CD14-positive monocyte (primary cell): ENCODE results near the gene PHOSPHO1. TPM values are rescaled to one million over a fixed set of nuclear protein-coding genes. Genes with fewer than 3 reads are reported as not detected.

Experiments
- DNase-seq, 3 donors: peaks; one replicate each; pipeline ENCODE4 v3.0.0-alpha.2; 2011 to 2022
- H2AFZ ChIP-seq: 2 replicates; pipeline ENCODE4 v1.6.0; 2012; ENCODE audit warnings: mild to moderate bottlenecking, low read depth, low read length, inconsistent platforms; ENCODE audit not compliant: insufficient read depth, poor library complexity, severe bottlenecking
- H3K27ac ChIP-seq, 2 donors: 1 replicate in 1 of 2; 2 replicates in 1 of 2; pipeline ENCODE4 v1.5.1; 2012 to 2013; ENCODE audit warnings: low read length in 2 of 2, control low read depth in 1 of 2, inconsistent platforms in 1 of 2, low read depth in 1 of 2, mild to moderate bottlenecking in 1 of 2
- H3K27me3 ChIP-seq, 2 donors: one replicate each; pipeline versions ENCODE4 v1.6.0 to v1.6.1; 2011 to 2013; ENCODE audit warnings: low read length in 2 of 2; ENCODE audit not compliant: control insufficient read depth in 2 of 2, insufficient read depth in 2 of 2
- H3K36me3 ChIP-seq, 2 donors: replicated peaks in 1 of 2; 1 replicate in 1 of 2; 2 replicates in 1 of 2; pipeline versions ENCODE4 v1.5.1 to v1.6.1; 2012 to 2013; ENCODE audit warnings: low read length in 2 of 2, control low read depth in 1 of 2, inconsistent platforms in 1 of 2, mild to moderate bottlenecking in 1 of 2; ENCODE audit not compliant: insufficient read depth in 2 of 2, control insufficient read depth in 1 of 2
- H3K4me1 ChIP-seq, 2 donors: 1 replicate in 1 of 2; 2 replicates in 1 of 2; pipeline versions ENCODE4 v1.5.1 to v1.6.1; 2012 to 2013; ENCODE audit warnings: low read length in 2 of 2, control low read depth in 1 of 2, inconsistent platforms in 1 of 2, mild to moderate bottlenecking in 1 of 2, moderate library complexity in 1 of 2; ENCODE audit not compliant: insufficient read depth in 2 of 2, control insufficient read depth in 1 of 2
- H3K4me2 ChIP-seq: replicated peaks from 2 replicates; pipeline ENCODE3; 2012; ENCODE audit warnings: low read length, moderate library complexity, mild to moderate bottlenecking; ENCODE audit not compliant: poor library complexity, severe bottlenecking; ENCODE audit errors: extremely low read depth
- H3K4me3 ChIP-seq, 3 experiments: fragments of 200-600 bp in 1 of 3; sonication (generic) in 1 of 3; replicated peaks in 1 of 3; 1 replicate in 2 of 3; 2 replicates in 1 of 3; pipeline ENCODE4 v1.5.1; 2011 to 2013; ENCODE audit warnings: low read length in 3 of 3, mild to moderate bottlenecking in 3 of 3, control low read depth in 2 of 3, low read depth in 2 of 3, inconsistent platforms in 1 of 3, moderate library complexity in 1 of 3
- H3K79me2 ChIP-seq: 2 replicates; pipeline ENCODE4 v1.6.0; 2012; ENCODE audit warnings: mild to moderate bottlenecking, control low read depth, inconsistent platforms, low read length, moderate library complexity; ENCODE audit not compliant: insufficient read depth
- H3K9ac ChIP-seq: 2 replicates; pipeline ENCODE4 v1.6.0; 2017; ENCODE audit warnings: low read length, mild to moderate bottlenecking; ENCODE audit not compliant: insufficient read depth, poor library complexity, severe bottlenecking
- H3K9me3 ChIP-seq, 2 donors: replicated peaks in 1 of 2; 1 replicate in 1 of 2; 2 replicates in 1 of 2; pipeline versions ENCODE4 v1.5.1 to v1.6.1; 2012 to 2013; ENCODE audit warnings: low read length in 2 of 2, control low read depth in 1 of 2; ENCODE audit not compliant: control insufficient read depth in 1 of 2, insufficient read depth in 1 of 2
- H4K20me1 ChIP-seq: 2 replicates; pipeline ENCODE4 v1.6.0; 2012; ENCODE audit warnings: mild to moderate bottlenecking, low read length, control low read depth, moderate library complexity; ENCODE audit not compliant: insufficient read depth
- H3K27ac Mint-ChIP-seq, 7 donors: one replicate each; pipeline ENCODE4 v1.8.0; 2020; ENCODE audit warnings: mild to moderate bottlenecking in 7 of 7, mixed read lengths in 7 of 7, moderate library complexity in 6 of 7, inconsistent platforms in 2 of 7
- H3K27me3 Mint-ChIP-seq, 3 donors: one replicate each; pipeline ENCODE4 v1.8.0; 2021 to 2022; ENCODE audit warnings: low read depth in 3 of 3, mild to moderate bottlenecking in 3 of 3, mixed read lengths in 3 of 3, moderate library complexity in 3 of 3, inconsistent platforms in 1 of 3
- H3K36me3 Mint-ChIP-seq, 2 donors: one replicate each; pipeline ENCODE4 v1.8.0; 2020; ENCODE audit warnings: mixed read lengths in 2 of 2, inconsistent platforms in 1 of 2, mild to moderate bottlenecking in 1 of 2
- H3K4me1 Mint-ChIP-seq: one replicate; pipeline ENCODE4 v1.8.0; 2020; ENCODE audit warnings: mild to moderate bottlenecking, mixed read lengths
- H3K4me3 Mint-ChIP-seq, 2 donors: one replicate each; pipeline ENCODE4 v1.8.0; 2020; ENCODE audit warnings: mild to moderate bottlenecking in 2 of 2, mixed read lengths in 2 of 2, moderate library complexity in 1 of 2
- H3K9me3 Mint-ChIP-seq, 7 donors: one replicate each; pipeline ENCODE4 v1.8.0; 2020 to 2022; ENCODE audit warnings: mixed read lengths in 7 of 7, mild to moderate bottlenecking in 6 of 7, moderate library complexity in 6 of 7, inconsistent platforms in 2 of 7
- CTCF ChIP-seq: fragments of 200-600 bp; IDR thresholded peaks from one replicate; pipeline ENCODE4 v1.8.0; 2022; ENCODE audit warnings: antibody characterized with exemption, mild to moderate bottlenecking
- WGBS: methylation state at CpG from one replicate; pipeline ENCODE4 v1.1.5; 2013; ENCODE audit warnings: missing lambda C conversion rate; ENCODE audit not compliant: insufficient coverage; 5-methylcytosine and 5-hydroxymethylcytosine counted together
- intact Hi-C, 2 donors: fragments of 100-400 bp; cut with micrococcal nuclease; formaldehyde crosslinking; loops; one replicate each; pipeline versions ENCODE4 v1.15.0 to v1.15.1; 2023
- polyA plus RNA-seq, 3 donors: library from polyadenylated mRNA; depleted of rRNA in 1 of 3; unstranded in 2 of 3; stranded (reverse) in 1 of 3; fragments of 300-500 nt in 2 of 3; fragments of >200 nt in 1 of 3; fragmentation: Illumina TruSeq in 2 of 3; gene quantifications; 1 replicate in 2 of 3; 2 replicates in 1 of 3; pipeline ENCODE4 v1.2.3, GENCODE V29; 2012 to 2021

Gene PHOSPHO1
- polyA plus RNA-seq, 3 donors = 0.51 to 1.4 (median 0.61) TPM

DNA sequence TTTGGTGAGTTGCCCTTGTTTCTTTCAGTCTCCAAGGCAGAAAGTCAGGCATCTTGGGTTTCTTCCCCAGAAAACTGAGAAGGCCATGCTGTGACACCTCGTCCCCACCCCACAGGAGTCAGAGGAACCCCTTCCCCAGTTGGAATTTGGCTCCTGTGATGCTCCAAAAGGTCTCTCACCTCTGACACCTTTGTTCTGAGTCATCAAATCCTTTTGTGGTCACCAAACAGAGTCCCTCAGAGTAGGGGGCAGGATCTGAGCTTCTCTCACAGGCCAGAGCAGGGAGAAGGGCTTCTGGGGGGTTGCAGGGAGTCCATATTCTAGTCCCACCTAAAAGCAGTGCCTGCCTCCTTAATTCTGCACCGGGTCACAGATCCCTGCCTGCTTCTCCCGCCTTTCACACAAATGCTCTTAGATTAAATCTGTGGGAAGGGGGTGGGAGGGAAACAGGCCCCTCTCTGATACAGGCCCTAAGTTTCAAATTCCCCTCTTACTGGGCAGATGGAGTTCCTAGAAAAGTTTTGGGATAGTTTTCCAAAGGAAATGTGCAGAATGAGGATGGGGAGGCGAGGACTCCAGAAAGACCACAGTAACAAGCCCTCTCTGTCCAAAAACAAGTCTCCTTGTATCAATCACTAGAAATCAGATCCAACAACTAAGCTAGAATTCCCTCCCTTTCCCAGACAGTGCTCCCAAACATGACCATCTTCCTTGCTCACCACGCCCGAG is 1.3 kb downstream of the PHOSPHO1 start:
- H3K79me2 ChIP-seq = no peaks in the 10 kb centered on the region
- Mint-ChIP-seq H3K4me3 (peak overlapping the region; percentile 35 to 92), H3K36me3 (peaks cover 8 to 17% of the 10 kb centered on the region in 2 donors), H3K27me3 (peaks cover 46 to 73% (median 62%) of the 10 kb centered on the region in 3 donors), H3K9me3 (peaks cover 0 to 13% (median 6%) of the 10 kb centered on the region in 7 donors), H3K27ac (peak overlapping the region in 2 of 7 donors; percentile 13 to 17), H3K4me1 (peaks cover 42% of the 10 kb centered on the region)
- H3K36me3 ChIP-seq = no peaks in the 10 kb centered on the region
- no peak for DNase-seq
- peak overlapping the region in 1 of 3 experiments; percentile 81 for H3K4me3 ChIP-seq
- 93% methylated on average over 2 of the region's 6 CpGs for whole genome bisulfite sequencing
- intact Hi-C loops = loop anchor here in 1 of 2 donors (5.0 kb wide), 1 partner anchor 63 kb away; no protein-coding TSS in a partner anchor
- H2AFZ ChIP-seq = no peak overlapping the region
- H3K4me2 ChIP-seq = peak overlapping the region; percentile 91
- no peak for TF ChIP-seq CTCF
- peaks cover 21 to 57% of the 10 kb centered on the region in 2 donors for H3K27me3 ChIP-seq
- no peak overlapping the region for H3K9ac ChIP-seq
- H3K4me1 ChIP-seq = peaks cover 28 to 47% of the 10 kb centered on the region in 2 donors
- H3K27ac ChIP-seq = no peak overlapping the region
- peaks cover 0 to 5% of the 10 kb centered on the region in 2 donors for H3K9me3 ChIP-seq
- H4K20me1 ChIP-seq = peaks cover 18% of the 10 kb centered on the region

DNA sequence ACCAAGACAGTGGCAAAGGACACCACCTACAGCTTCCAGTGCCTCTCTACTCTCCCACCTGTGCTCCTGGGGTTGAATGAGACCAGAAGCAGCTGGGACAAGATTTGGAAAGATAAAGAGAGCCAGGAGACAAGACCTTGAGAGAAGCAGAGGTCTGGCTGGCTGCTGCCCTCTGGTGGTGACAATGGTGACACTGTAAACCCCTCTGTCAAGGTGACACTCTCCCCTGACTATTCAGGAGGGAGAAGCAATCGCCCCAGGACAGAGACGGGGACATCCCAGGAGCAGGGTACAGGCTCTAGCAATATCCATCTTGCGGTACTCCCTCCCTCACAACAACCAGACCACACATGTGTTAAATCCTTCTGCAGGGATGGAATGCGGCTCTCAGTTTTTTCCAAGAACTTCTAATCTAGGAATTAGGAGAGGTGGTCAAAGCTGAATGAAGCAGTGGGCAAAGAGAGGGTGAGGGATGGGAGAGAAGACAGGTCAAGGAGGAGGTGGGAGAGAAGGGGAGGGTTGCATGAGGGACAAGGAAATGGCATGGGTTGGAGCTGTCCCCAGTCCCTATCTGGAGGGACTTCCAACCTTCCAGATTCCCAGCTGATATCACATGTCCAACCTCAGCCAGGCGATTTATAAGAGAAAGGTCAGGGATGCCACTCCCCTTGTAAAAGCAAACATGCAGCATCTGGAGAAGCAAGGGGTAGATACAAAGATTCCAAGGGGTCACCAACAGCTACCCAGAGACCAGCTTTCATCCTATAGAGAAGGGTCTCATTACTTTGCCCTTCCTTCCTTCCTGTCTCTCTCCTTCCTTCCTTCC is 2.9 kb downstream of the PHOSPHO1 start:
- Mint-ChIP-seq H3K27ac (peak overlapping the region in 2 of 7 donors; percentile 39 to 46), H3K36me3 (peaks cover 18 to 23% of the 10 kb centered on the region in 2 donors), H3K4me1 (peaks cover 55% of the 10 kb centered on the region), H3K9me3 (peaks cover 0 to 13% (median 7%) of the 10 kb centered on the region in 7 donors), H3K4me3 (peak overlapping the region in 1 of 2 donors; percentile 60), H3K27me3 (peaks cover 56 to 85% (median 71%) of the 10 kb centered on the region in 3 donors)
- no peak overlapping the region for H3K27ac ChIP-seq
- TF ChIP-seq CTCF = peak; percentile 88
- intact Hi-C loops = loop anchor here (1.0 to 5.0 kb wide), 3 partner anchors 47 to 65 kb away; no protein-coding TSS in a partner anchor
- no CpG with 5 or more reads among the region's 5 CpGs for WGBS
- peaks cover 44 to 58% of the 10 kb centered on the region in 2 donors for H3K4me1 ChIP-seq
- H3K9me3 ChIP-seq = peaks cover 0 to 5% of the 10 kb centered on the region in 2 donors
- no peak overlapping the region for H2AFZ ChIP-seq
- H3K4me2 ChIP-seq = no peak overlapping the region
- peaks cover 21 to 64% of the 10 kb centered on the region in 2 donors for H3K27me3 ChIP-seq
- H3K79me2 ChIP-seq = no peaks in the 10 kb centered on the region
- DNase-seq = peak; percentile 59 to 82 (median 74)
- H4K20me1 ChIP-seq = peaks cover 18% of the 10 kb centered on the region
- H3K4me3 ChIP-seq = no peak overlapping the region
- no peak overlapping the region for H3K9ac ChIP-seq
- peaks cover 5% of the 10 kb centered on the region in 2 donors for H3K36me3 ChIP-seq
